CD14-positive monocyte (primary cell): Measurements from ENCODE around the gene SERPINA3. TPM values are rescaled to one million over a fixed set of nuclear protein-coding genes. Genes with fewer than 3 reads are reported as not detected.

Experiments used
- DNase-seq, 3 donors: peaks; one replicate each; pipeline ENCODE4 v3.0.0-alpha.2; 2011 to 2022
- H2AFZ ChIP-seq: 2 replicates; pipeline ENCODE4 v1.6.0; 2012; ENCODE audit warnings: mild to moderate bottlenecking, low read depth, low read length, inconsistent platforms; ENCODE audit not compliant: insufficient read depth, poor library complexity, severe bottlenecking
- H3K27ac ChIP-seq, 2 donors: 1 replicate in 1 of 2; 2 replicates in 1 of 2; pipeline ENCODE4 v1.5.1; 2012 to 2013; ENCODE audit warnings: low read length in 2 of 2, control low read depth in 1 of 2, inconsistent platforms in 1 of 2, low read depth in 1 of 2, mild to moderate bottlenecking in 1 of 2
- H3K27me3 ChIP-seq, 2 donors: one replicate each; pipeline versions ENCODE4 v1.6.0 to v1.6.1; 2011 to 2013; ENCODE audit warnings: low read length in 2 of 2; ENCODE audit not compliant: control insufficient read depth in 2 of 2, insufficient read depth in 2 of 2
- H3K36me3 ChIP-seq, 2 donors: replicated peaks in 1 of 2; 1 replicate in 1 of 2; 2 replicates in 1 of 2; pipeline versions ENCODE4 v1.5.1 to v1.6.1; 2012 to 2013; ENCODE audit warnings: low read length in 2 of 2, control low read depth in 1 of 2, inconsistent platforms in 1 of 2, mild to moderate bottlenecking in 1 of 2; ENCODE audit not compliant: insufficient read depth in 2 of 2, control insufficient read depth in 1 of 2
- H3K4me1 ChIP-seq, 2 donors: 1 replicate in 1 of 2; 2 replicates in 1 of 2; pipeline versions ENCODE4 v1.5.1 to v1.6.1; 2012 to 2013; ENCODE audit warnings: low read length in 2 of 2, control low read depth in 1 of 2, inconsistent platforms in 1 of 2, mild to moderate bottlenecking in 1 of 2, moderate library complexity in 1 of 2; ENCODE audit not compliant: insufficient read depth in 2 of 2, control insufficient read depth in 1 of 2
- H3K4me2 ChIP-seq: replicated peaks from 2 replicates; pipeline ENCODE3; 2012; ENCODE audit warnings: low read length, moderate library complexity, mild to moderate bottlenecking; ENCODE audit not compliant: poor library complexity, severe bottlenecking; ENCODE audit errors: extremely low read depth
- H3K4me3 ChIP-seq, 3 experiments: fragments of 200-600 bp in 1 of 3; sonication (generic) in 1 of 3; replicated peaks in 1 of 3; 1 replicate in 2 of 3; 2 replicates in 1 of 3; pipeline ENCODE4 v1.5.1; 2011 to 2013; ENCODE audit warnings: low read length in 3 of 3, mild to moderate bottlenecking in 3 of 3, control low read depth in 2 of 3, low read depth in 2 of 3, inconsistent platforms in 1 of 3, moderate library complexity in 1 of 3
- H3K79me2 ChIP-seq: 2 replicates; pipeline ENCODE4 v1.6.0; 2012; ENCODE audit warnings: mild to moderate bottlenecking, control low read depth, inconsistent platforms, low read length, moderate library complexity; ENCODE audit not compliant: insufficient read depth
- H3K9ac ChIP-seq: 2 replicates; pipeline ENCODE4 v1.6.0; 2017; ENCODE audit warnings: low read length, mild to moderate bottlenecking; ENCODE audit not compliant: insufficient read depth, poor library complexity, severe bottlenecking
- H3K9me3 ChIP-seq, 2 donors: replicated peaks in 1 of 2; 1 replicate in 1 of 2; 2 replicates in 1 of 2; pipeline versions ENCODE4 v1.5.1 to v1.6.1; 2012 to 2013; ENCODE audit warnings: low read length in 2 of 2, control low read depth in 1 of 2; ENCODE audit not compliant: control insufficient read depth in 1 of 2, insufficient read depth in 1 of 2
- H4K20me1 ChIP-seq: 2 replicates; pipeline ENCODE4 v1.6.0; 2012; ENCODE audit warnings: mild to moderate bottlenecking, low read length, control low read depth, moderate library complexity; ENCODE audit not compliant: insufficient read depth
- H3K27ac Mint-ChIP-seq, 7 donors: one replicate each; pipeline ENCODE4 v1.8.0; 2020; ENCODE audit warnings: mild to moderate bottlenecking in 7 of 7, mixed read lengths in 7 of 7, moderate library complexity in 6 of 7, inconsistent platforms in 2 of 7
- H3K27me3 Mint-ChIP-seq, 3 donors: one replicate each; pipeline ENCODE4 v1.8.0; 2021 to 2022; ENCODE audit warnings: low read depth in 3 of 3, mild to moderate bottlenecking in 3 of 3, mixed read lengths in 3 of 3, moderate library complexity in 3 of 3, inconsistent platforms in 1 of 3
- H3K36me3 Mint-ChIP-seq, 2 donors: one replicate each; pipeline ENCODE4 v1.8.0; 2020; ENCODE audit warnings: mixed read lengths in 2 of 2, inconsistent platforms in 1 of 2, mild to moderate bottlenecking in 1 of 2
- H3K4me1 Mint-ChIP-seq: one replicate; pipeline ENCODE4 v1.8.0; 2020; ENCODE audit warnings: mild to moderate bottlenecking, mixed read lengths
- H3K4me3 Mint-ChIP-seq, 2 donors: one replicate each; pipeline ENCODE4 v1.8.0; 2020; ENCODE audit warnings: mild to moderate bottlenecking in 2 of 2, mixed read lengths in 2 of 2, moderate library complexity in 1 of 2
- H3K9me3 Mint-ChIP-seq, 7 donors: one replicate each; pipeline ENCODE4 v1.8.0; 2020 to 2022; ENCODE audit warnings: mixed read lengths in 7 of 7, mild to moderate bottlenecking in 6 of 7, moderate library complexity in 6 of 7, inconsistent platforms in 2 of 7
- WGBS: methylation state at CpG from one replicate; pipeline ENCODE4 v1.1.5; 2013; ENCODE audit warnings: missing lambda C conversion rate; ENCODE audit not compliant: insufficient coverage; 5-methylcytosine and 5-hydroxymethylcytosine counted together
- intact Hi-C, 2 donors: fragments of 100-400 bp; cut with micrococcal nuclease; formaldehyde crosslinking; loops; one replicate each; pipeline versions ENCODE4 v1.15.0 to v1.15.1; 2023
- polyA plus RNA-seq, 3 donors: library from polyadenylated mRNA; depleted of rRNA in 1 of 3; unstranded in 2 of 3; stranded (reverse) in 1 of 3; fragments of 300-500 nt in 2 of 3; fragments of >200 nt in 1 of 3; fragmentation: Illumina TruSeq in 2 of 3; gene quantifications; 1 replicate in 2 of 3; 2 replicates in 1 of 3; pipeline ENCODE4 v1.2.3, GENCODE V29; 2012 to 2021
- TF ChIP-seq, protein P1 (sequence below): fragments of 200-600 bp; IDR thresholded peaks from one replicate; pipeline ENCODE4 v1.8.0; 2022; ENCODE audit warnings: antibody characterized with exemption, mild to moderate bottlenecking

SERPINA3 gene
- polyA plus RNA-seq, 3 donors: not detected

DNA sequence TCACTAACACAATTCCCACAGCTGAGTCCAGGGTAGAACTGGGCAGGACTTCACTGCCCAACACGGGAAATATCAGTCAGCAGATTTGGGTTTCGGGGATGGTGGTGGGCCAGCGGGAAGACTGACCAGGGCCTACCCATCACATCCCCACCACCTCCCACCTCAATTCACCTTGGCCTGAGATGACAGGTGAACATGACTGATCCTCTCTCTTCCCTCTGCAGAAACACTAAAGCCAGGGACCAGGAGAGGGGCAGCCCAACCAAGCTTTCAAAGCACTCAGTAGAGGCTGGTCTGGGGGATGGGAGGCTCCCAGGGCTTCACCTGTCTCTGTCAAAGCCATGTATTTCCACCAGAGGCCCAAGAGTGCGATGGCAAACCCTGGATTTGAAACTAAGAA is 28.6 kb upstream of the SERPINA3 start:
- no peak overlapping the region for H3K4me2 ChIP-seq
- peaks cover 0 to 3% of the 10 kb centered on the region in 2 donors for H3K27me3 ChIP-seq
- no peak overlapping the region for H3K4me3 ChIP-seq
- peaks cover 0 to 9% (median 2%) of the 10 kb centered on the region in 7 donors for H3K9me3 Mint-ChIP-seq
- H3K27ac ChIP-seq: no peak overlapping the region
- intact Hi-C loops: no loop called here
- TF ChIP-seq, protein P1, sequence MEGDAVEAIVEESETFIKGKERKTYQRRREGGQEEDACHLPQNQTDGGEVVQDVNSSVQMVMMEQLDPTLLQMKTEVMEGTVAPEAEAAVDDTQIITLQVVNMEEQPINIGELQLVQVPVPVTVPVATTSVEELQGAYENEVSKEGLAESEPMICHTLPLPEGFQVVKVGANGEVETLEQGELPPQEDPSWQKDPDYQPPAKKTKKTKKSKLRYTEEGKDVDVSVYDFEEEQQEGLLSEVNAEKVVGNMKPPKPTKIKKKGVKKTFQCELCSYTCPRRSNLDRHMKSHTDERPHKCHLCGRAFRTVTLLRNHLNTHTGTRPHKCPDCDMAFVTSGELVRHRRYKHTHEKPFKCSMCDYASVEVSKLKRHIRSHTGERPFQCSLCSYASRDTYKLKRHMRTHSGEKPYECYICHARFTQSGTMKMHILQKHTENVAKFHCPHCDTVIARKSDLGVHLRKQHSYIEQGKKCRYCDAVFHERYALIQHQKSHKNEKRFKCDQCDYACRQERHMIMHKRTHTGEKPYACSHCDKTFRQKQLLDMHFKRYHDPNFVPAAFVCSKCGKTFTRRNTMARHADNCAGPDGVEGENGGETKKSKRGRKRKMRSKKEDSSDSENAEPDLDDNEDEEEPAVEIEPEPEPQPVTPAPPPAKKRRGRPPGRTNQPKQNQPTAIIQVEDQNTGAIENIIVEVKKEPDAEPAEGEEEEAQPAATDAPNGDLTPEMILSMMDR: no peak
- DNase-seq: no peak
- H4K20me1 ChIP-seq: no peaks in the 10 kb centered on the region
- H2AFZ ChIP-seq: no peak overlapping the region
- H3K27me3 Mint-ChIP-seq: peaks cover 0 to 9% (median 6%) of the 10 kb centered on the region in 3 donors
- no peaks in the 10 kb centered on the region for H3K79me2 ChIP-seq
- no peaks in the 10 kb centered on the region for H3K36me3 Mint-ChIP-seq
- H3K9ac ChIP-seq: no peak overlapping the region
- no peak overlapping the region for H3K4me3 Mint-ChIP-seq
- H3K4me1 ChIP-seq: no peaks in the 10 kb centered on the region
- H3K27ac Mint-ChIP-seq: no peak overlapping the region
- H3K9me3 ChIP-seq: peaks cover 0 to 3% of the 10 kb centered on the region in 2 donors
- 94% methylated on average over 3 of the region's 4 CpGs for WGBS
- peaks cover 1% of the 10 kb centered on the region for H3K4me1 Mint-ChIP-seq
- no peaks in the 10 kb centered on the region for H3K36me3 ChIP-seq

DNA sequence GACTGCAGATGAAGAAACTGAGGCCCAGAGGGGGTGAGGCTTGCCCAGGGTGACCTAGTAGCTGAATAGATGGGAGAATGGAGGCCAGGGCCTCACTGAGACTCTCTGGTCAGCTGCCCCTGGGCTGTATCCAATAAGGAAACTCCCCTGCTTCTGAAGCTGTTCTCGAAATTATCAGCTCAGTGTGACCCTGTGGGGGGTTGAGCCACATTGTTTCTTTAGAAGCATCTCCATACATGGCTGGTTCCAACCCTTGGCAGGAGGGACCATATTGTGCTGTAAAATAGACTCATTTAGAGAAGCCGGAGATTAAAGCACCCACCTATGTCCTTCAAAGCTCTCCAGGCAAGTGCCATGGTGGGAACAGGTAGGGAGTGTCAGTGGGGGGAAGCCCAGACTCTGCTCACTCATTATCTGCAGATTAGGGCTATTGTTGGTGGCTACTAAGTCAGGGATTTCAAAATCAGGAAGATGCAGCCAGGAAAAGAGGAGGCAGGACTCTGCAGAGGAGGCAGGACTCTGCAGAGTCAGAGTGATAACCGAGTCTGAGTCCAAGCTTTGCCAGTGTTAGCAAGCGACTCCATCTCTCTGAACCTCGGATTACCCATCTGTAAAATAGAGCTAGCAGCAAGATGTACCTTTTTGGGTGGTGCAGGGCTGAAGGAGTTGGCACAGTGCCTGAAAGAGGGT is 27.5 kb upstream of the SERPINA3 start:
- Histone ChIP-seq H3K36me3 (no peaks in the 10 kb centered on the region), H3K4me3 (no peak overlapping the region), H3K9ac (no peak overlapping the region), H4K20me1 (no peaks in the 10 kb centered on the region), H3K4me2 (no peak overlapping the region), H3K9me3 (peaks cover 0 to 3% of the 10 kb centered on the region in 2 donors), H3K79me2 (no peaks in the 10 kb centered on the region), H3K4me1 (no peaks in the 10 kb centered on the region), H2AFZ (no peak overlapping the region), H3K27me3 (peaks cover 0 to 3% of the 10 kb centered on the region in 2 donors), H3K27ac (no peak overlapping the region)
- TF ChIP-seq, protein P1: no peak
- peaks cover 0 to 9% (median 6%) of the 10 kb centered on the region in 3 donors for H3K27me3 Mint-ChIP-seq
- H3K36me3 Mint-ChIP-seq: no peaks in the 10 kb centered on the region
- H3K27ac Mint-ChIP-seq: no peak overlapping the region
- WGBS: 95% methylated on average over 3 of the region's 5 CpGs
- intact Hi-C loops: no loop called here
- peaks cover 1% of the 10 kb centered on the region for H3K4me1 Mint-ChIP-seq
- peaks cover 0 to 4% (median 0%) of the 10 kb centered on the region in 7 donors for H3K9me3 Mint-ChIP-seq
- no peak for DNase-seq
- H3K4me3 Mint-ChIP-seq: no peak overlapping the region
